ENCODE results near the gene IL10RA. TPM values are rescaled to one million over a fixed set of nuclear protein-coding genes. Genes with fewer than 3 reads are reported as not detected.
A peak's percentile ranks its signal among the peaks of the same experiment; 100 is the strongest.
"Not testable (repeated sequence)": the region's sequence is repeated elsewhere in the genome, so short reads cannot be mapped to it uniquely, and the experiment has no call there.

The IL10RA gene
- 1 to 10 TPM; 2.2 to 2.7 (median 2.4) TPM for polyA plus RNA-seq (ENCODE audit: insufficient read length in 3 of 3)

DNA sequence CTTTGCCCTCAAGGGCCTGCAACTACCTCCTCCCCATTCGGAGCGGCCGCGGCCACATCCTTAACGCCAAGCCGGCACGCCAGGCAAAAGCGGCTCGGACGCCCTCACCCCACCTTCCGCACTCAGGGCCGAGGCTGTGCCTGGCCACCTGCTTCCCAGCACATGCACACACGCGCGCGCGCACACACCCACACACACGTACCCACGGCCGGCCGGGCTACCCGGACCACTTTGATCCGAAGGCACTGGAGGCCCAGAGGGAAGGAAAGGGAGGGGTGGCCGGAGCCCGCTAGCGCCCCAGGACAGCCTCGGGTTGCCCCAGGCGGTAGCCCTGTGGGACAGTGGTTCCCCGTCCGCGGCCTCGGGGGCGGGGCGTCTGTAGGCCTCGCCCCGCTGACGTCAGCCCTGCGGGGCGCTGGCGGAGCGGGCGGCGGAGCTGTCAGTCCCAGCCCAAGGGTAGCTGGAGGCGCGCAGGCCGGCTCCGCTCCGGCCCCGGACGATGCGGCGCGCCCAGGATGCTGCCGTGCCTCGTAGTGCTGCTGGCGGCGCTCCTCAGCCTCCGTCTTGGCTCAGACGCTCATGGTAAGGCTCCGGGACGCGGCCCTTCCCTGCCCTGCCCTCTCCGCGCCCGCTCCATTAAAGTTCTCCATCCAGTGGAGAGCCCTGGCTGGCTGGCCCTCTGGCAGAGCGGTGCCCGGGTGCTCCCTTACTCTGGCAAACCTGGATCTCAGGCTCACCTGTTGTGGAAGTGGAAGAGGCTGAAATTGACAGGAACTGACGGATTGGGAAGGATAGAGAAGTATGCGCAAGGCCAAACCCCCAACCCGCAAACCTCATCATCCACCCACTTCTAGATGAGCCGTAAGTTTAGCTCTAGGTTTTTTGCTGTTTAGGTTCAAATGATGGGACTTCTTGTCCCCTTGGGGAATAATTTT is at the start of gene IL10RA:
TSS of gene IL10RA (plus strand) at position 442 of the 935 bp plus-strand sequence. CDS start at position 516, 74 bp downstream.
- peak; percentile 33 to 61 (median 60) for DNase-seq (ENCODE audit: low read depth in 3 of 3, low spot score in 2 of 3)

- no peak for DNase-seq (ENCODE audit: low read depth in 3 of 3, low spot score in 2 of 3)
Measured at GRCh38 chr11:117936973-117937372, 49.2 kb upstream of the IL10RA start.

- no peak for DNase-seq (ENCODE audit: low read depth in 3 of 3, low spot score in 2 of 3)
Measured at GRCh38 chr11:117940736-117941135, 45.5 kb upstream of the IL10RA start.

- no peak for DNase-seq (ENCODE audit: low read depth in 3 of 3, low spot score in 2 of 3)
Measured at GRCh38 chr11:117941163-117941707, 45.0 kb upstream of the IL10RA start.

GRCh38 chr11:117941976-117942654 is 44.1 kb upstream of the IL10RA start:
- DNase-seq (ENCODE audit: low read depth in 3 of 3, low spot score in 2 of 3) = no peak

GRCh38 chr11:117944554-117944953 is 41.6 kb upstream of the IL10RA start:
- DNase-seq (ENCODE audit: low read depth in 3 of 3, low spot score in 2 of 3) = no peak

DNA sequence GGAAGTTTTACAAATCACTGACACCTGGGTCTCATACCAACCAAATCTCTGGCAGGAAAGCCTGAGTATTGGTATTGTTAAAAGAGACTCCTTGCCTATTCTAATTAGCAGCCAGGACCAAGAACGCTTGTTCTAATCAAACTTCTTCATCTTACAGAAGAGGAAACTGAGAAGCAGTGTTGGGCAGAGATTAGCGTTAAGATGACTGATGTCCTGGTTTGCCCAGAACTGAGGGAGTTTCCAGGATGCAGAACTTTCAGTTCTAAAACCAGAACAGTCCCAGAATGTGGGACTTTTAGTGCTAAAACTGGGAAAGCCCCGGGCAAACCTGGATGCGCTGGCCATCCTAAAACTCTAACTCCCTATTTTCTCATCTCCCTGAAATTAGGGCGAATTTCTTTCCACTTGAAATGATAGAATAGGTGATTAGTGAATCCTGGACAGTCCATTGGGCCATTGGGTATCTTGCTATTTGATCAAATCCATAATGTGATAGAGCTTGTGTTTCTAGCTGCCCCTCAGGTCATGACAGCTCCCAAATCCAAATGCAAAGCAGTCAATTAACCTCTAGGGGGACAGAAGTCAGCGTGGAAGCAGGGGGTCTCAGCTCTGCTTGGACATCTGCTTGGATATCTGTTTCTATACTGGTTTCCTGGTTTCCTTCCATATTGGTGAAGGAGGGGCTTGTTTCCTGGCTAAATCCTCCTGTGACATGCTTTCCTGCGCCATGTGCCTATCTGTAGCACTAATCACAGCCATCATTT is 41.0 kb upstream of the IL10RA start:
- DNase-seq (ENCODE audit: low read depth in 3 of 3, low spot score in 2 of 3) = no peak

DNA sequence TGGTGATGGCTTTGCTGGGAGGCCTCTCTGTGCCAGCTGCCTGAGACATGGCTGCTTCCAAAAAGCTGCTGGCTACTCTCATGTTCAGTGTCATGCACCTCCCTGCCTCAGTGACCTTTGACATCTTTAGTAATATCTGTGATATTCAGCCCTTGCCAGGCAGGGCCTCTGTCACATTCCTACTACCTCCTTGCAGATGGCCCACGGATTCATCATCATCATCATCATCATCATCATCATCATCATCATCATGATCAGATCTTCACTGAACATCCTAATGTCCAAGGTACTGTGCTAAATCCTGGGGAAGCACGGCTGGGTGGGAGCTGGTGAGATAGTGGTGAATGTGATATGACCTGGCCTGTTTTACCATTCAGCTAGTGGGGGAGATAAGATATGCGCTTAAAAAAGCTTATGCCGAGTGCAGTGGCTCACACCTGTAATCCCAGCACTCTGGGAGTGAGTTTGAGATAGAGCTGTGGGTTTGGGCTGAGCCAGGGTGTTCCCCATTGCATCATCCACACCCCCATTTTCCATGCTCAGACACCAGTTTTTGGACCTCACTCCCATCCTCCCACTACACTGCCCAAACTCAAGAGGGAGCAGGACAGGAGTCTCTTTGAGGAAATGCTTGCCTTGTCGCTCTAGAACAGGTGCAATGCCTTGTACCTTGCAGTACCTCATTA is 39.9 kb upstream of the IL10RA start:
- DNase-seq (ENCODE audit: low read depth in 3 of 3, low spot score in 2 of 3) = no peak

GRCh38 chr11:117946842-117947526 is 39.2 kb upstream of the IL10RA start:
- peak; percentile 77 to 81 (median 80) for DNase-seq (ENCODE audit: low read depth in 3 of 3, low spot score in 2 of 3)

GRCh38 chr11:117947751-117948150 is 38.4 kb upstream of the IL10RA start:
- not testable (repeated sequence) for DNase-seq (ENCODE audit: low read depth in 3 of 3, low spot score in 2 of 3)

DNA sequence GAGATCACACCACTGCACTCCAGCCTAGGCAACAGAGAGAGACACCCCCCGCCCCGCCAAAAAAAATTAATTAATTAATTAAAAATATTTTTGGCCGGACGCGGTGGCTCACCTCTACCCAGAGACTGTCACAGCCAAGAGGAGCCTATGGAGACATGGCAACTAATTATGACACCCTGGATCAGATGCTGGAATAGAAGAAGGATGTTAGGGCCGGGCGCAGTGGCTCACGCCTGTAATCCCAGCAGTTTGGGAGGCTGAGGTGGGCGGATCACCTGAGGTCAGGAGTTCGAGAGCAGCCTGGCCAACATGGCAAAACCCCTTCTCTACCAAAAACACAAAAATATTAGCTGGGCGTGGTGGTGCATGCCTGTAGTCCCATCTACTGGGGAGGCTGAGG is 37.7 kb upstream of the IL10RA start:
- DNase-seq (ENCODE audit: low read depth in 3 of 3, low spot score in 2 of 3) = not testable (repeated sequence)

- DNase-seq (ENCODE audit: low read depth in 3 of 3, low spot score in 2 of 3) = no peak
Measured at GRCh38 chr11:117949062-117949461, 37.1 kb upstream of the IL10RA start.

DNA sequence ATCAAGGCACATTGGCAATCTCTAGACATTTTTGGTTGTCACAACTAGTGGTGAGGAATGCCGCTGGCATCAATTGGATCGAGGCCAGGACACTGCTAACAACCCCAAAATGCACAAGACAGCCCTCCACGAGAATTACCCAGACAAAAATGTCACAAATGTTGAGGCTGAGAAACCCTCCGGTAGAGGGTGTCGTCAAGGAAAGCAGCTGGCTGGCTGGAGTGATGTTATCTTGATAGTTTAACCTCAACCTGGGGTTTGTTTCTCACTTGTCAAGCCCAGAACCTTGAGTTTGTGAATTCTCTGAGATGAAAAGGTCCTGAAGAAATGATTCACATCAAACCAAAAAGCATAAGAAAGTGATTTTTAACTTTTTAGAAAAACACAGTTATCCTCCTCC is 35.9 kb upstream of the IL10RA start:
- DNase-seq (ENCODE audit: low read depth in 3 of 3, low spot score in 2 of 3) = no peak

DNA sequence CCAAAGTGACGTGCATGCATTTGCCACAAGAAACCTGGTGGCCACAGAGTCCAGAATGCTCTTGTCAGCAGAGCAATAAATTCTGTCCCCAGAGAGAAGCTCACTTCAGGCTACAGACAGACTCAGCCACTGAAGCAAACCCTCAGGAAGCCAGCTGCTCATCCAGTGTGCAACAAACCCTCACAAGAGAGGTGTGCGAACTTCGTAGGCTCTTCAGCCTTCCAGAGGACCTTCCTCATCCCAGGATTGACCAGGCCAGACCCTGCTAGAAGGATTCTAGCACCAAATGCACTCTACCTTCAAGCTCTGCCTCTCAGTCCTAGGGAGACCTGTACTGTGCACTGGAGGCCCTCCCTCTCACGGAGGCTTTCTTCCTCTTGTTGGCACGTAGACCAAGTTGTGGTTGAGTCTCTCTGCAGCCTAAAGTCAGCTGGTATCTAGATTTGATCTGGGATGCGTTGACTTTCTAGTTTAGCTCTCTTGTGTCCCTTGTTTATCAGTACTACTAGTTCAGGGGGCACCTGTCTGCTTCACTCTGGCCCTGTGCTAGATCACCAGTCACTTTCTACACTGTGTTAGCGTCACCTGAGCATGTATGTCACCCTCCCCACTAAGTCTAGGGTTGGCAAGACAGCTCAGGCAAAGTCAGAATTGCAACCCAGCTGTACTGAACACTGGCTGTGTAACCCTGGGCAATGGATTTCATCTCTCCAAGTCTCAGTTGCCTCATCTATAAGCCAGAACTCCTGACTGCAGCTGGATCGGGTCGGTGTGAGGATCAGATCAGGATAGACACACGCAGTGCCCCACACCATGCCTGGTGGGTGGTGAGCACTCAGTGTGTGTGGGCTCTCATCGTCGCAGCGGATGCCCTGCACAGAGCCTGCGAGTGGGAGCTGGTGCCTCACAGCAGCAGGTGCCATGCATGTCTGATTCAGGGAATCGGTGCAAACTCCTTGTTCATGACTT is 34.9 kb upstream of the IL10RA start:
- no peak for DNase-seq (ENCODE audit: low read depth in 3 of 3, low spot score in 2 of 3)

DNA sequence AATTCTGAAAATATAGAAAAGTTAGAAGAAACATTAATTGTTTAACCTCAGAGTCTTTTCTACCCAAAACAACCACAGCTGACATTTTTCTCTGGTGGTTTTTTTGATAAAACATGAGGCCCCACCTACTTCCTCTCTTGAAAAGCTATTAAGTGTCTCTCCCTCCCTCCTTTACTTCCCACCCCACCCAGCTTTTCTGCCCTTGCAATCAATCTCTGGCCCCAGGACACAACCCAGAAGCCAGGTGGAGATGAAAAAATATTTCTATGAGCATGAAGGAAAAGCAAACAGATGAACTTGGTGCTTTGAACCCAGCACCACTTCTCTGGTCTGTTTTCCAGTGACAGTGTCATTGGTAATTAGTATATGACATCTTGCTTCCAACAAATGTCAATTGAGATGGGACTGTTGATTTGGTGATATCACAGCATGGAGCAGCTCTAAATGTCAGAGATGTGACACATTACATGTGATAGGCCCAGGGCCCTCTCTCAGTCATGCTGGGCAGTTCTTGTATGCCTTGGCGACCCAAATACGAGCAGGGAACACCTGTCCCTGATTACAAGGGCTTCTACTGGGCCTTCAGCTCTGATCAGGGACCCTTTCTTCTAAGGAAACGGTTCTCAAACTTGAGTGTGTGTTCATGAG is 33.0 kb upstream of the IL10RA start:
- DNase-seq (ENCODE audit: low read depth in 3 of 3, low spot score in 2 of 3) = no peak

DNA sequence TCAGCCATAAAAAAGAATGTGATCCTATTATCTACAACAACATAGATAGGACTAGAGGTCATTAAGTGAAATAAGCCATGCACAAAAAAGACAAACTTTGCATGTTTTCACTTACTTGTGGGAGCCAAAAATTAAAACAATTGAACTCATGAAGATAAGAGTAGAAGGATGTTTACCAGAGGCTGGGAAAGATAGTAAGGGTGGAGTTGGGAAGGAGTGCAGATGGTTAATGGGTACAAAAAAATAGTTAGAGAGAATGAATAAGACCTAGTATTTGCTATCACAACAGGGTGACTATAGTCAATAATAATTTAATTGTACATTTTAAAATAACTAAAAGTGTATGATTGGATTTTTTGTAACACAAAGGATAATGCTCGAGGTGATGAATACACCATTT is 27.2 kb upstream of the IL10RA start:
- DNase-seq (ENCODE audit: low read depth in 3 of 3, low spot score in 2 of 3) = no peak

DNA sequence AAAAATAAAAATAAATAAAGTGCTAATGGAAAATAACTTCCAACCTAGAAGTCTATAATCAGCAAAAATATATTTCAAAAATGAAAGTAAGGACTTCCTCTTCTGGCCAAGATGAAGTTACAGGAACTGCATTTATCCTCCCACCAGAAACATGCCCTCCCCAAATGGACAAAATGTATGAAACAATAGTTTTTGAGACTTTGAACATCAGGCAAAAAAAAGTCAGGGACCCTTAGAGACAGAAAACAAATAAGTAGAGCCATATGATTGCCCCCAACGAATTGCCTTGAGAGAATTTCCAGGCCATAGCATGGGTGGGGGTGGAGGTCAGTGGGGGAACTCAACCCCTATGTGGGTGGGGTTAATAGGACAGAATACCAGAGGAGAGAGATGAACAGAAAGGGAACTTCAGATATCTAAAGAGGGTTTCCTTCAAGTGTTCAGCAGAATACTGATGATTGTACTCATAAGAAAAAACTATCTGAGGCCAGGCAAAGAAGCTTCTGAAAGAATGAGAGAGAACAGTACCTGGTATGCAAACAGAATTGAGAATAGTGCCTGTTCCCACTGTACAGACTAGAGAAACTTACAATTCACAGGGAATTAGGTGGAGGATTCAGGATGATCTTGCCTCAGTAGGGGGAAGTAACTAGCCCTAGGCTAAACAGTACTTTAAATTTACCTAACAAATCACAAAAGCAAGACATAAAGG is 26.6 kb upstream of the IL10RA start:
- no peak for DNase-seq (ENCODE audit: low read depth in 3 of 3, low spot score in 2 of 3)
